H1 (cell line): Measurements from ENCODE around the gene TINCR. TPM values are rescaled to one million over a fixed set of nuclear protein-coding genes. Genes with fewer than 3 reads are reported as not detected.

Experiments used
- CTCF ChIA-PET: fragments of 300-600 bp; sonication (Branson Sonifier 250); formaldehyde crosslinking; loops from one replicate; lab custom pipeline; 2021; ENCODE audit not compliant: partially characterized antibody; lab: Charles Lee
- POLR2A ChIA-PET: fragments of 300-600 bp; sonication (Branson Sonifier 250); formaldehyde crosslinking; loops from one replicate; lab custom pipeline; 2021; ENCODE audit warnings: inconsistent platforms; ENCODE audit not compliant: partially characterized antibody; lab: Charles Lee
- DNase-seq, 2 experiments: peaks; one replicate each; pipeline versions ENCODE4 v3.0.0 to v3.0.0-alpha.2; 2010 to 2022; ENCODE audit warnings: low spot score in 2 of 2, low read depth in 1 of 2, mixed read lengths in 1 of 2
- FAIRE-seq: peaks from 2 replicates; lab custom pipeline; 2011; peaks lifted over from hg19 to GRCh38; lab: Jason Lieb, UNC
- H2AFZ ChIP-seq: 2 replicates; pipeline ENCODE4 v1.8.1; 2012; ENCODE audit warnings: low read length, inconsistent platforms
- H2AK5ac ChIP-seq: 2 replicates; pipeline ENCODE4 v1.6.1; 2013; ENCODE audit warnings: low read depth, low read length
- H2BK120ac ChIP-seq: replicated peaks from 2 replicates; pipeline ENCODE3; 2013; ENCODE audit warnings: low read depth, low read length, inconsistent platforms
- H2BK12ac ChIP-seq: 2 replicates; pipeline ENCODE4 v1.6.1; 2013; ENCODE audit warnings: low read depth, low read length
- H2BK15ac ChIP-seq: 2 replicates; pipeline ENCODE4 v1.6.1; 2013; ENCODE audit warnings: low read length
- H2BK20ac ChIP-seq: 2 replicates; pipeline ENCODE4 v1.6.1; 2013; ENCODE audit warnings: low read length
- H2BK5ac ChIP-seq: 2 replicates; pipeline ENCODE4 v1.6.1; 2013; ENCODE audit warnings: low read depth, low read length
- H3K14ac ChIP-seq: 2 replicates; pipeline ENCODE4 v1.6.1; 2013; ENCODE audit warnings: inconsistent platforms; ENCODE audit not compliant: insufficient read length
- H3K18ac ChIP-seq: 2 replicates; pipeline ENCODE4 v1.6.1; 2013; ENCODE audit warnings: low read length; ENCODE audit errors: extremely low read depth
- H3K23ac ChIP-seq: 2 replicates; pipeline ENCODE4 v1.6.1; 2013; ENCODE audit warnings: inconsistent platforms; ENCODE audit not compliant: insufficient read length
- H3K23me2 ChIP-seq: 2 replicates; pipeline ENCODE4 v1.6.1; 2013; ENCODE audit warnings: low read depth, low read length
- H3K27ac ChIP-seq: 2 replicates; pipeline ENCODE4 v1.6.1; 2011; ENCODE audit warnings: low read depth, low read length, inconsistent platforms
- H3K27me3 ChIP-seq, 4 experiments: replicated peaks in 1 of 4; 1 replicate in 1 of 4; 2 replicates in 3 of 4; pipeline versions ENCODE4 v1.6.1 to v1.8.1; 2011 to 2013; ENCODE audit warnings: low read length in 3 of 4, mild to moderate bottlenecking in 3 of 4, inconsistent platforms in 2 of 4, mixed read lengths in 2 of 4, moderate library complexity in 1 of 4; ENCODE audit not compliant: control insufficient read depth in 3 of 4, insufficient read depth in 3 of 4; ENCODE audit errors: extremely low read depth in 1 of 4
- H3K36me3 ChIP-seq, 4 experiments: 2 replicates each; pipeline versions ENCODE4 v1.6.1 to v1.8.1; 2011 to 2013; ENCODE audit warnings: mild to moderate bottlenecking in 4 of 4, low read length in 3 of 4, moderate library complexity in 2 of 4, control low read depth in 1 of 4, inconsistent platforms in 1 of 4; ENCODE audit not compliant: insufficient read depth in 4 of 4, control insufficient read depth in 2 of 4
- H3K4ac ChIP-seq: replicated peaks from 2 replicates; pipeline ENCODE3; 2013; ENCODE audit warnings: low read length, low read depth, mixed read lengths, inconsistent platforms; ENCODE audit not compliant: insufficient read length
- H3K4me1 ChIP-seq, 4 experiments: replicated peaks in 1 of 4; 1 replicate in 1 of 4; 2 replicates in 3 of 4; pipeline versions ENCODE4 v1.6.1 to v1.8.1; 2011 to 2013; ENCODE audit warnings: low read length in 3 of 4, inconsistent platforms in 2 of 4, mixed read lengths in 1 of 4; ENCODE audit not compliant: insufficient read depth in 4 of 4, control insufficient read depth in 3 of 4
- H3K4me2 ChIP-seq, 2 experiments: 2 replicates each; pipeline versions ENCODE4 v1.6.1 to v1.8.1; 2011 to 2013; ENCODE audit warnings: low read depth in 2 of 2, low read length in 2 of 2, control low read depth in 1 of 2, inconsistent platforms in 1 of 2, mild to moderate bottlenecking in 1 of 2; ENCODE audit not compliant: insufficient read depth in 1 of 2
- H3K4me3 ChIP-seq, 4 experiments: fragments of 200-600, 300-600 bp in 1 of 4; sonication (generic), shearing (Covaris generic), sonication (Bioruptor Twin) in 1 of 4; 2 replicates each; pipeline versions ENCODE4 v1.5.1 to v1.8.1; 2011 to 2016; ENCODE audit warnings: low read length in 4 of 4, low read depth in 3 of 4, control low read depth in 2 of 4, inconsistent platforms in 2 of 4, mild to moderate bottlenecking in 2 of 4, mixed read lengths in 1 of 4, moderate library complexity in 1 of 4; ENCODE audit not compliant: insufficient read depth in 2 of 4; ENCODE audit errors: extremely low read depth in 1 of 4
- H3K56ac ChIP-seq: replicated peaks from 2 replicates; pipeline ENCODE3; 2013; ENCODE audit warnings: low read depth, mild to moderate bottlenecking, mixed read lengths, low read length, inconsistent platforms; ENCODE audit not compliant: insufficient read length
- H3K79me1 ChIP-seq: 2 replicates; pipeline ENCODE4 v1.6.1; 2013; ENCODE audit warnings: low read depth, low read length, control low read depth
- H3K79me2 ChIP-seq, 2 experiments: 2 replicates each; pipeline versions ENCODE4 v1.6.1 to v1.8.1; 2012 to 2013; ENCODE audit warnings: low read length in 2 of 2, mild to moderate bottlenecking in 2 of 2, inconsistent platforms in 1 of 2; ENCODE audit not compliant: insufficient read depth in 2 of 2, control insufficient read depth in 1 of 2
- H3K9ac ChIP-seq, 4 experiments: replicated peaks in 1 of 4; 1 replicate in 1 of 4; 2 replicates in 3 of 4; pipeline versions ENCODE4 v1.6.1 to v1.8.1; 2011 to 2013; ENCODE audit warnings: low read depth in 3 of 4, low read length in 3 of 4, control low read depth in 2 of 4, mild to moderate bottlenecking in 2 of 4, moderate library complexity in 2 of 4, inconsistent platforms in 1 of 4; ENCODE audit errors: extremely low read depth in 1 of 4
- H3K9me3 ChIP-seq, 2 experiments: 2 replicates each; pipeline versions ENCODE4 v1.6.1 to v1.8.1; 2012 to 2013; ENCODE audit warnings: mild to moderate bottlenecking in 2 of 2, moderate library complexity in 2 of 2, control low read depth in 1 of 2, inconsistent platforms in 1 of 2, low read depth in 1 of 2, low read length in 1 of 2, mixed read lengths in 1 of 2; ENCODE audit not compliant: insufficient read depth in 2 of 2
- H4K20me1 ChIP-seq, 2 experiments: replicated peaks in 1 of 2; 2 replicates each; pipeline versions ENCODE3 to v1.8.1; 2011 to 2013; ENCODE audit warnings: inconsistent platforms in 2 of 2, low read length in 2 of 2, mild to moderate bottlenecking in 1 of 2; ENCODE audit not compliant: insufficient read depth in 2 of 2, control insufficient read depth in 1 of 2
- H4K5ac ChIP-seq: 2 replicates; pipeline ENCODE4 v1.6.1; 2013; ENCODE audit warnings: low read length, low read depth, mixed read lengths, inconsistent platforms; ENCODE audit not compliant: insufficient read length
- H4K8ac ChIP-seq: 2 replicates; pipeline ENCODE4 v1.8.0; 2013; ENCODE audit warnings: mild to moderate bottlenecking, moderate library complexity, low read length, inconsistent platforms; ENCODE audit not compliant: insufficient read depth; ENCODE audit errors: extremely low read depth
- H4K91ac ChIP-seq: replicated peaks from 2 replicates; pipeline ENCODE3; 2013; ENCODE audit warnings: low read length, mixed read lengths, inconsistent platforms; ENCODE audit not compliant: insufficient read length
- ATF3 ChIP-seq: IDR thresholded peaks from 2 replicates; pipeline ENCODE4 v1.6.1; 2011; ENCODE audit warnings: low read depth, mild to moderate bottlenecking, low read length; ENCODE audit not compliant: insufficient read depth
- BRCA1 ChIP-seq: IDR thresholded peaks from 2 replicates; pipeline ENCODE4 v1.6.1; 2012; ENCODE audit warnings: low read depth, low read length, improper control_type of control experiment
- CBX5 ChIP-seq: fragments of 300-800, 300-1000 bp; sonication (generic); IDR thresholded peaks from 2 replicates; pipeline ENCODE4 v1.7.1; 2016; ENCODE audit warnings: antibody characterized with exemption, low read length, low read depth
- CEBPB ChIP-seq: IDR thresholded peaks from 2 replicates; pipeline ENCODE4 v1.6.1; 2012; ENCODE audit warnings: low read depth, low read length
- GTF2F1 ChIP-seq: IDR thresholded peaks from 2 replicates; pipeline ENCODE4 v1.6.1; 2012; ENCODE audit warnings: low read depth, low read length, improper control_type of control experiment, borderline replicate concordance
- JUND ChIP-seq: IDR thresholded peaks from 2 replicates; pipeline ENCODE4 v1.6.1; 2011; ENCODE audit warnings: mild to moderate bottlenecking, improper control_type of control experiment, low read length
- MAFK ChIP-seq: IDR thresholded peaks from 2 replicates; pipeline ENCODE4 v1.6.1; 2012; ENCODE audit warnings: low read depth, mild to moderate bottlenecking, improper control_type of control experiment, low read length
- RBBP5 ChIP-seq: IDR thresholded peaks from 2 replicates; pipeline ENCODE4 v1.7.1; 2012; ENCODE audit warnings: low read depth, mild to moderate bottlenecking, inconsistent platforms, low read length, moderate library complexity, borderline replicate concordance
- TAF1 ChIP-seq: IDR thresholded peaks from 2 replicates; pipeline ENCODE4 v1.6.1; 2011; ENCODE audit warnings: mild to moderate bottlenecking, low read depth, low read length
- USF2 ChIP-seq: IDR thresholded peaks from 2 replicates; pipeline ENCODE4 v1.6.1; 2011; ENCODE audit warnings: low read length, improper control_type of control experiment
- WGBS, 2 experiments: shearing (Covaris generic) in 1 of 2; methylation state at CpG; one replicate each; pipeline versions ENCODE4 v1.1.6 to v1.1.7; 2013 to 2015; ENCODE audit warnings: low lambda C conversion rate in 2 of 2, mixed read lengths in 2 of 2, inconsistent platforms in 1 of 2, low coverage in 1 of 2, missing lambda C conversion rate in 1 of 2; ENCODE audit not compliant: insufficient replicate concordance in 2 of 2, insufficient coverage in 1 of 2, insufficient read length in 1 of 2; ENCODE audit errors: extremely low coverage in 1 of 2, missing lambda C conversion rate in 1 of 2; 5-methylcytosine and 5-hydroxymethylcytosine counted together
- polyA plus RNA-seq, 7 experiments: library from polyadenylated mRNA; depleted of rRNA in 3 of 7; stranded (reverse) in 5 of 7; unstranded in 2 of 7; fragments of >200 nt in 5 of 7; fragments of 200-250 nt in 2 of 7; gene quantifications; 1 replicate in 5 of 7; 2 replicates in 1 of 7; 4 replicates in 1 of 7; pipeline versions ENCODE4 v1.2.1 to v1.2.3, GENCODE V29; 2011 to 2013; ENCODE audit warnings: missing spikeins in 2 of 7, mixed read lengths in 2 of 7
- total RNA-seq: library from RNA; stranded (reverse); fragmentation: NEBNext Ultra II Directional; extraction: Animal tissue kit (Norgen Biotek cat#: 25700); gene quantifications from 2 replicates; pipeline ENCODE4 v1.2.1, GENCODE V29; 2021

Gene TINCR
- total and polyA plus RNA-seq, 2 of the 8 experiments (the other 6 are each of a cell fraction or from before 2014, with no cell fraction given): 0.52 to 1.4 TPM

- H3K56ac ChIP-seq: no peak overlapping the region
- no peak overlapping the region for H2BK15ac ChIP-seq
- no peak overlapping the region for H2AFZ ChIP-seq
- no peak overlapping the region for H3K23ac ChIP-seq
- WGBS, 2 experiments: 79% methylated on average over 2 of the region's 2 CpGs; no CpG with 5 or more reads in 1 of the 2 experiments
- no peaks in the 10 kb centered on the region for H3K36me3 ChIP-seq
- no peak overlapping the region for H3K14ac ChIP-seq
- POLR2A ChIA-PET: interaction anchor here (0.9 to 1.0 kb wide), 2 partner anchors 65 to 204 kb away, joined by 3 to 5 read pairs; partner anchors contain the start of genes SAFB and SAFB2
- no peak overlapping the region for H3K4me2 ChIP-seq
- H3K79me2 ChIP-seq: no peaks in the 10 kb centered on the region
- DNase-seq (no peak), FAIRE-seq (no peak)
- no peak overlapping the region for H3K27ac ChIP-seq
- 0 out of 2 replicates have a peak overlapping the region, but pooled peaks have one; percentile 13 for H2BK20ac ChIP-seq
- peaks cover 2% of the 10 kb centered on the region; the same call in 1 of the 2 replicates for H3K23me2 ChIP-seq
- H3K27me3 ChIP-seq: no peaks in the 10 kb centered on the region
- H2BK12ac ChIP-seq: no peak overlapping the region
- TF ChIP-seq ATF3 (no peak), JUND (no peak), RBBP5 (no peak), CBX5 (no peak), MAFK (no peak), BRCA1 (no peak), TAF1 (no peak), CEBPB (no peak), GTF2F1 (no peak), USF2 (no peak)
- no peaks in the 10 kb centered on the region for H3K79me1 ChIP-seq
- peaks cover 5 to 8% of the 10 kb centered on the region in 2 experiments; a peak in 3 of 4 replicates for H3K9me3 ChIP-seq
- 0 out of 2 replicates have a peak overlapping the region, but pooled peaks have one; percentile 24 for H2AK5ac ChIP-seq
- peaks cover 0 to 9% (median 4%) of the 10 kb centered on the region in 4 experiments; a peak in 3 of 7 replicates for H3K4me1 ChIP-seq
- H2BK120ac ChIP-seq: no peak overlapping the region
- no peak overlapping the region for H4K91ac ChIP-seq
- CTCF ChIA-PET: interaction anchor here (0.6 to 12.1 kb wide), 7 partner anchors 10 to 54 kb away, joined by 3 to 206 read pairs (median 3); partner anchors contain the start of gene TINCR
- H3K18ac ChIP-seq: no peak overlapping the region
- no peaks in the 10 kb centered on the region for H4K20me1 ChIP-seq
- no peak overlapping the region for H4K8ac ChIP-seq
- H3K4ac ChIP-seq: no peak overlapping the region
- H3K9ac ChIP-seq: no peak overlapping the region
- H2BK5ac ChIP-seq: no peak overlapping the region
- H3K4me3 ChIP-seq: no peak overlapping the region
- no peak overlapping the region for H4K5ac ChIP-seq
These were observed 9.6 kb downstream of the TINCR start for GRCh38 chr19:5558101-5558621.
